PC-9 (cell line): ENCODE results near the gene CTPS2. TPM values are rescaled to one million over a fixed set of nuclear protein-coding genes. Genes with fewer than 3 reads are reported as not detected.

ENCODE experiments used
- BruUV-seq: library from RNA; stranded (reverse); fragments of 400-500 nt; replicated peaks from 2 replicates; lab custom pipeline; 2021; lab: Mats Ljungman, UMichigan
- CTCF ChIA-PET: fragments of 300-600 bp; sonication (Branson Sonifier 250); formaldehyde crosslinking; loops from one replicate; lab custom pipeline; 2022; ENCODE audit warnings: antibody characterized with exemption; lab: Charles Lee
- POLR2A ChIA-PET: fragments of 300-600 bp; sonication (Branson Sonifier 250); formaldehyde crosslinking; loops from one replicate; lab custom pipeline; 2022; ENCODE audit warnings: antibody characterized with exemption; ENCODE audit not compliant: unreplicated experiment; lab: Charles Lee
- DNase-seq, 2 experiments: peaks; one replicate each; pipeline versions ENCODE4 v3.0.0 to v3.0.0-alpha.2; 2015 to 2022; ENCODE audit warnings: mixed read lengths in 1 of 2
- H2AFZ ChIP-seq: fragments of 200-600 bp; sonication (generic); 2 replicates; pipeline ENCODE4 v1.8.1; 2017; ENCODE audit warnings: antibody characterized with exemption
- H3F3A ChIP-seq: fragments of 200-600 bp; sonication (generic); 2 replicates; pipeline ENCODE4 v1.8.1; 2017; ENCODE audit warnings: antibody characterized with exemption, mild to moderate bottlenecking, low read depth; ENCODE audit not compliant: insufficient read depth
- H3K27ac ChIP-seq: fragments of 200-600 bp; sonication (generic); 2 replicates; pipeline ENCODE4 v1.6.1; 2016; ENCODE audit warnings: mixed run types
- H3K27me3 ChIP-seq: fragments of 200-600 bp; sonication (generic); 2 replicates; pipeline ENCODE4 v1.6.1; 2016; ENCODE audit warnings: low read depth, mixed run types; ENCODE audit not compliant: insufficient read depth
- H3K36me3 ChIP-seq: fragments of 200-600 bp; sonication (generic); 2 replicates; pipeline ENCODE4 v1.6.1; 2016; ENCODE audit warnings: low read depth, mixed run types
- H3K4me1 ChIP-seq: fragments of 200-600 bp; sonication (generic); replicated peaks from 2 replicates; pipeline ENCODE4 v1.6.1; 2016; ENCODE audit warnings: mixed run types; ENCODE audit not compliant: insufficient read depth
- H3K4me2 ChIP-seq: fragments of 200-600 bp; sonication (generic); 2 replicates; pipeline ENCODE4 v1.6.1; 2017; ENCODE audit warnings: mixed run types
- H3K4me3 ChIP-seq: fragments of 200-600 bp; sonication (generic); 2 replicates; pipeline ENCODE4 v1.6.1; 2016; ENCODE audit warnings: mixed run types
- H3K79me2 ChIP-seq: fragments of 200-600 bp; sonication (generic); 2 replicates; pipeline ENCODE4 v1.6.1; 2017; ENCODE audit warnings: low read depth, mixed run types
- H3K9me2 ChIP-seq: fragments of 200-600 bp; sonication (generic); 2 replicates; pipeline ENCODE4 v1.8.1; 2017; ENCODE audit warnings: mild to moderate bottlenecking; ENCODE audit not compliant: insufficient read depth
- H3K9me3 ChIP-seq: fragments of 200-600 bp; sonication (generic); 2 replicates; pipeline ENCODE4 v1.8.1; 2016; ENCODE audit warnings: low read depth; ENCODE audit not compliant: insufficient read depth
- H4K20me1 ChIP-seq: fragments of 200-600 bp; sonication (generic); 2 replicates; pipeline ENCODE4 v1.8.1; 2017; ENCODE audit not compliant: insufficient read depth
- CTCF ChIP-seq: fragments of 200-600 bp; sonication (generic); conservative IDR thresholded peaks from 2 replicates; pipeline ENCODE4 v1.6.1; 2017; ENCODE audit warnings: mixed run types, antibody characterized with exemption, mild to moderate bottlenecking, moderate library complexity
- EZH2 ChIP-seq: fragments of 200-600 bp; sonication (generic); IDR thresholded peaks from 2 replicates; pipeline ENCODE4 v1.8.0; 2017; ENCODE audit warnings: antibody characterized with exemption, low read depth
- intact Hi-C: fragments of 100-400 bp; cut with micrococcal nuclease; formaldehyde crosslinking; loops from one replicate; pipeline ENCODE4 v1.10.0; 2022; ENCODE audit not compliant: unreplicated experiment
- total RNA-seq: library from RNA; stranded (reverse); gene quantifications from 2 replicates; pipeline ENCODE4 v1.2.3, GENCODE V29; 2021

The CTPS2 gene
- total RNA-seq, 1 experiment from 2014 or later: 15.8 TPM

DNA sequence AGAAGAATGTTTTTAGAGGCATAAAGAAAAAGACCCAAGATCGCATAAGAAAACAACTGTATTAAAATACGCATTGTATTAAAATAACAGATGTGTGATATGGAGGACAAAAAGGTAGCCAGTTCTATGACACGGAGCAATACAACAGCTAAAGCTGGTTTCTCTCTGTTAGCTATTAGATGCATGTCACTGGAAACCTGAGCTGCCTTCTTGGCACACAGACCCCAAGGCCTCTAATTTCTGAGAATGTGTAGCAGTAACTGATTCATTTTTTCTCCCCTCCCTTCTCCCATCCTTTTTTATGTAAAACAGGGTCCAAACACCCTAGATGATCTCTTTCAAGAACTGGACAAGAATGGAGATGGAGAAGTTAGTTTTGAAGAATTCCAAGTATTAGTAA, 58.4 kb downstream of the CTPS2 start:
- CTCF ChIA-PET: no interaction called here
- H3K27ac ChIP-seq: no peak overlapping the region
- POLR2A ChIA-PET: no interaction called here

GRCh38 chrX:16653424-16653823, 59.0 kb downstream of the CTPS2 start:
- no peaks in the 10 kb centered on the region for H4K20me1 ChIP-seq
- TF ChIP-seq CTCF (no peak), EZH2 (no peak)
- BruUV-seq: no TSS peak
- H3K9me2 ChIP-seq: no peaks in the 10 kb centered on the region
- POLR2A ChIA-PET: no interaction called here
- no peaks in the 10 kb centered on the region for H3F3A ChIP-seq
- H3K27ac ChIP-seq: no peak overlapping the region
- DNase-seq: no peak
- H2AFZ ChIP-seq: no peak overlapping the region
- H3K4me2 ChIP-seq: no peak overlapping the region
- no peaks in the 10 kb centered on the region for H3K79me2 ChIP-seq
- no peaks in the 10 kb centered on the region for H3K36me3 ChIP-seq
- no peaks in the 10 kb centered on the region for H3K27me3 ChIP-seq
- intact Hi-C loops: loop anchor here (10.0 kb wide), 1 partner anchor 49 kb away; no protein-coding TSS in a partner anchor
- H3K9me3 ChIP-seq: no peaks in the 10 kb centered on the region
- H3K4me1 ChIP-seq: no peaks in the 10 kb centered on the region
- CTCF ChIA-PET: no interaction called here
- no peak overlapping the region for H3K4me3 ChIP-seq

More for the DNA sequence above, 58.4 kb downstream of the CTPS2 start:
- no peaks in the 10 kb centered on the region for H4K20me1 ChIP-seq
- intact Hi-C loops: loop anchor here (10.0 kb wide), 1 partner anchor 49 kb away; no protein-coding TSS in a partner anchor
- no peaks in the 10 kb centered on the region for H3K9me3 ChIP-seq
- H3K9me2 ChIP-seq: no peaks in the 10 kb centered on the region
- H3K4me2 ChIP-seq: no peak overlapping the region
- H3K4me3 ChIP-seq: no peak overlapping the region
- no peaks in the 10 kb centered on the region for H3F3A ChIP-seq
- no peak for DNase-seq
- no peak for TF ChIP-seq EZH2
- TF ChIP-seq CTCF: no peak
- H2AFZ ChIP-seq: no peak overlapping the region
- no peaks in the 10 kb centered on the region for H3K36me3 ChIP-seq
- no peaks in the 10 kb centered on the region for H3K27me3 ChIP-seq
- no peaks in the 10 kb centered on the region for H3K4me1 ChIP-seq
- no peaks in the 10 kb centered on the region for H3K79me2 ChIP-seq
- BruUV-seq: no TSS peak

DNA sequence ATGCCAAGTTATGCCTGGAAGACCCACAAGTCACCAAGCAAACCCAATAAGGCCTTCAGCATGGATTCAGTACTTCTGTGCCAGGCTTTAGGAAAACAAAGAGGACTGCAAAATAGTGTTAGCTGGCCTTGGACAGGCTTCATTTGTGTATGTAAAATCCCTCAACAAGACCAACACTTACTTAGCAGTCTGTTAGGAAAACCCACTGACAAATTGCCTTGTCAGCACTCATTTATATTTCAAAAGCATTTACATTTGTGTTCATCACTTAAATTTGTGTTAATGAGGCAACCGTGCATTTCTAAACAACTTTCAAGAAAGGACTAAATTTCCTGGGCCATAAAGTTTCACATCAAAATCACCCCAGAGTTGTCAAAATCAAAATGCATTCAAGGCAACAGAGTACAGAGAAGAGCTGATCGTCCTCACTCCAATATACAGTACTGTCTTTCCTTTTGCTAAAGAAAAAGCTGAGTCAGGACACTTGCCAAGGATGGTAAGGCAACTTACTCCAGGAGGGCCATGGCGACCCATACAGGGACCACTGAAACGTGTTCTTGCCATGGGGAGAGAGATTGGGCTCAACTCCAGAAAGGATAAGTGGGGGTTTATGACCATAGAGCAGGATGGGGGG, 61.0 kb downstream of the CTPS2 start:
- Histone ChIP-seq H4K20me1 (no peaks in the 10 kb centered on the region), H2AFZ (no peak overlapping the region), H3K9me2 (no peaks in the 10 kb centered on the region), H3K4me2 (no peak overlapping the region), H3F3A (no peaks in the 10 kb centered on the region), H3K4me3 (no peak overlapping the region), H3K27me3 (no peaks in the 10 kb centered on the region), H3K36me3 (no peaks in the 10 kb centered on the region), H3K79me2 (no peaks in the 10 kb centered on the region), H3K27ac (no peak overlapping the region), H3K9me3 (no peaks in the 10 kb centered on the region), H3K4me1 (no peaks in the 10 kb centered on the region)
- BruUV-seq: no TSS peak
- intact Hi-C loops: loop anchor here (10.0 kb wide), 1 partner anchor 47 kb away; no protein-coding TSS in a partner anchor
- no peak for DNase-seq
- ChIA-PET CTCF (no interaction called here), POLR2A (no interaction called here)
- TF ChIP-seq CTCF (no peak), EZH2 (no peak)
